ENCODE data around the gene SAMD13. TPM values are rescaled to one million over a fixed set of nuclear protein-coding genes. Genes with fewer than 3 reads are reported as not detected.

SAMD13 gene
- total RNA-seq, 1 experiment from 2014 or later = 0.61 TPM

- Histone ChIP-seq H2BK12ac (ENCODE audit: insufficient read length, low read depth, low read length) (no peak overlapping the region), H3K79me2 (ENCODE audit: insufficient read depth, low read length) (no peaks in the 10 kb centered on the region), H2BK20ac (ENCODE audit: low read depth, low read length, poor library complexity, severe bottlenecking) (no peak overlapping the region), H2BK5ac (ENCODE audit: insufficient read length, low read length) (no peak overlapping the region), H3K4ac (ENCODE audit: low read depth, low read length) (no peak overlapping the region), H4K20me1 (ENCODE audit: control insufficient read depth, insufficient read depth, insufficient read length) (no peaks in the 10 kb centered on the region), H4K5ac (ENCODE audit: insufficient read length, low read depth, low read length) (no peak overlapping the region), H4K91ac (ENCODE audit: insufficient read length, low read depth, low read length) (no peak overlapping the region), H3K23me2 (ENCODE audit: insufficient read length, low read depth, low read length, poor library complexity, severe bottlenecking) (no peaks in the 10 kb centered on the region), H2BK15ac (ENCODE audit: low read depth, low read length) (no peak overlapping the region), H3K18ac (ENCODE audit: insufficient read length, low read depth, low read length) (no peak overlapping the region), H3K23ac (ENCODE audit: insufficient read length, low read depth, low read length) (no peak overlapping the region), H3K4me2 (ENCODE audit: insufficient read depth, insufficient read length, low read length) (no peak overlapping the region), H2BK120ac (ENCODE audit: low read depth, low read length, poor library complexity, severe bottlenecking) (no peak overlapping the region), H3K14ac (ENCODE audit: insufficient read depth, low read length) (no peak overlapping the region), H2AFZ (ENCODE audit: low read length) (no peak overlapping the region), H3K79me1 (ENCODE audit: insufficient read depth, low read depth, low read length, poor library complexity, severe bottlenecking) (no peaks in the 10 kb centered on the region), H3K27ac (ENCODE audit: insufficient read length, low read depth, low read length) (no peak overlapping the region), H3K4me1 (ENCODE audit: insufficient read depth, low read length) (no peaks in the 10 kb centered on the region), H2AK5ac (ENCODE audit: insufficient read length, low read length) (no peak overlapping the region), H3T11ph (ENCODE audit: low read length) (no peak overlapping the region), H3K27me3 (ENCODE audit: insufficient read depth, low read length) (no peaks in the 10 kb centered on the region; the same call in 1 of the 2 replicates), H4K8ac (replicated peaks; ENCODE audit: insufficient read length, low read depth, low read length) (no peak overlapping the region), H3K9me3 (ENCODE audit: control insufficient read depth, low read depth, low read length) (no peaks in the 10 kb centered on the region), H3K56ac (ENCODE audit: insufficient read length, low read depth, low read length) (no peak overlapping the region), H3K9ac (ENCODE audit: extremely low read depth, insufficient read length, low read length) (no peak overlapping the region)
- Mint-ChIP-seq H3K27me3 (ENCODE audit: low read depth) (no peaks in the 10 kb centered on the region; the same call in 1 of the 2 replicates), H3K27ac (no peak overlapping the region), H3K9me3 (no peaks in the 10 kb centered on the region), H3K4me1 (peaks cover 6 to 10% of the 10 kb centered on the region in 2 experiments), H3K36me3 (ENCODE audit: insufficient read depth in 1 of 3, low read depth in 3 of 3) (no peaks in the 10 kb centered on the region), H3K4me3 (no peak overlapping the region)
- no CpG with 5 or more reads among the region's 1 CpG for WGBS (ENCODE audit: extremely low coverage, insufficient read length, low lambda C conversion rate)
- no peak for TF ChIP-seq CTCF (conservative IDR thresholded peaks at IDR 0.05)
- DNase-seq = no peak
Measured at GRCh38 chr1:84385347-84385746, 83.8 kb downstream of the SAMD13 start.
